UCSD-AML1 (cell line): Measurements from ENCODE around the gene PI4K2B.
"Not testable (repeated sequence)": the region's sequence is repeated elsewhere in the genome, so short reads cannot be mapped to it uniquely, and the experiment has no call there.

Experiments
- DNase-seq: peaks from one replicate; lab custom pipeline; 2025; ENCODE audit not compliant: unreplicated experiment; lab: John Stamatoyannopoulos, UW

The PI4K2B gene

GRCh38 chr4:25233737-25234389 is at the start of gene PI4K2B:
TSS of gene PI4K2B (plus strand) at chr4:25234033. CDS start at chr4:25234164, 131 bp downstream.
- peak; percentile 96 for DNase-seq

GRCh38 chr4:25184056-25184455 is 49.8 kb upstream of the PI4K2B start:
- no peak for DNase-seq

GRCh38 chr4:25190407-25190806 is 43.4 kb upstream of the PI4K2B start:
- DNase-seq = no peak

- no peak for DNase-seq
Observed at GRCh38 chr4:25198713-25199112, 35.1 kb upstream of the PI4K2B start.

- no peak for DNase-seq
Observed at GRCh38 chr4:25207997-25208396, 25.8 kb upstream of the PI4K2B start.

- no peak for DNase-seq
Observed at GRCh38 chr4:25209702-25210101, 24.1 kb upstream of the PI4K2B start.

- no peak for DNase-seq
Observed at GRCh38 chr4:25211721-25212120, 22.1 kb upstream of the PI4K2B start.

GRCh38 chr4:25212822-25213221 is 21.0 kb upstream of the PI4K2B start:
- no peak for DNase-seq

GRCh38 chr4:25213347-25213979 is 20.4 kb upstream of the PI4K2B start:
- no peak for DNase-seq

GRCh38 chr4:25214750-25215149 is 19.1 kb upstream of the PI4K2B start:
- DNase-seq = not testable (repeated sequence)

- no peak for DNase-seq
Observed at GRCh38 chr4:25215511-25215910, 18.3 kb upstream of the PI4K2B start.

- no peak for DNase-seq
Observed at GRCh38 chr4:25221377-25221776, 12.5 kb upstream of the PI4K2B start.

GRCh38 chr4:25223802-25224375 is 9.9 kb upstream of the PI4K2B start:
- no peak for DNase-seq

- DNase-seq = no peak
Observed at GRCh38 chr4:25229804-25230203, 4.0 kb upstream of the PI4K2B start.

GRCh38 chr4:25233194-25233593 is 639 bp upstream of the PI4K2B start:
- DNase-seq = no peak

GRCh38 chr4:25234390-25235370 is 847 bp downstream of the PI4K2B start:
- DNase-seq = peak; percentile 44

GRCh38 chr4:25235401-25235800 is 1.6 kb downstream of the PI4K2B start:
- no peak for DNase-seq

- not testable (repeated sequence) for DNase-seq
Observed at GRCh38 chr4:25236030-25236429, 2.2 kb downstream of the PI4K2B start.

- DNase-seq = no peak
Observed at GRCh38 chr4:25236971-25237370, 3.1 kb downstream of the PI4K2B start.

GRCh38 chr4:25238052-25238451 is 4.2 kb downstream of the PI4K2B start:
- no peak for DNase-seq

- DNase-seq = not testable (repeated sequence)
Observed at GRCh38 chr4:25239528-25239927, 5.7 kb downstream of the PI4K2B start.
